GM20431 (cell line): ENCODE results near the gene TSHB.
"Not testable (repeated sequence)": the region's sequence is repeated elsewhere in the genome, so short reads cannot be mapped to it uniquely, and the experiment has no call there.

Experiments used
- in situ Hi-C: fragments of 300-500 bp; cut with MseI, MboI; formaldehyde crosslinking; loops from one replicate; pipeline ENCODE4 v1.15.0; 2020; ENCODE audit warnings: low sequenced_read_pairs; ENCODE audit not compliant: unreplicated experiment

Gene TSHB

GRCh38 chr1:115029526-115029925 lies at the start of gene TSHB:
TSHB (plus strand) TSS chr1:115029826; CDS start chr1:115033363, 3,537 bp downstream.
- in situ Hi-C loops, result no loop called here

DNA sequence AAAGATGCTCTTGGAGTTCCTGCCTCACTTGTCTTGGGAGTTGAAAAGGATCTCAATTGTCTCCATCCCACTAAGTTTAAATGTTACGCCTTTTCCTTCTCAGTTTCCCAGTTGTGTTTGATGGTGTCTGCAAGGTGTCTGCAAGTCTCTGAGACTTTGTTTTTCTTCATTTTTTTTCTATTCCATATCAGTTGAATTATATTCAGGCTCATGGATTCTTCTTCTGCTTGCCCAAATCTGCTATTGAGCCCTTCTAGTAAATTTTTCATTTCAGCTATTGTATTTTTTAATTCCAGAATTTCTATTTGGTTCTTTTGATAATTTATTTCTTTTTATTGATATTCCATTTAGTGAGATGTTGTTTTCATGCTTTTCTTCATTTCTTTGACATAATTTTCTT lies 47.4 kb upstream of the TSHB start:
- in situ Hi-C loops, result no loop called here

DNA sequence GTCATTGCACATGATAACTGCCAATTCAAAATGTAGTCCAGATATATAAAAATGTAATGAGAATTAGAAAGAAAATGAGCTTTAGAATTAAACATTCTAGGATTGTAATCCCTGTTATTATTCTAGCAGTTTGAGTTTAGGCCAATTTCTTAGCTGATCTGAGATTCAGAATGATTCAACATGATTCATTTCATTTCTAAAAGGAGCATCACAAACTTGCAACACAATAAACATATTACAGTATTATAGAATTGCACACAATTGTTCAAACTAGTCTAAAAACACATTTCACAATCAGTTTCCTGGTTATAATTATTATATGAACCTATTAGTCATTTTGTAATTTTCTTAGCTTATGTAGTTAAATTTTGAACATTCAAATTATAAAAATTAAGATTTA lies 43.3 kb upstream of the TSHB start:
- in situ Hi-C loops, result no loop called here

DNA sequence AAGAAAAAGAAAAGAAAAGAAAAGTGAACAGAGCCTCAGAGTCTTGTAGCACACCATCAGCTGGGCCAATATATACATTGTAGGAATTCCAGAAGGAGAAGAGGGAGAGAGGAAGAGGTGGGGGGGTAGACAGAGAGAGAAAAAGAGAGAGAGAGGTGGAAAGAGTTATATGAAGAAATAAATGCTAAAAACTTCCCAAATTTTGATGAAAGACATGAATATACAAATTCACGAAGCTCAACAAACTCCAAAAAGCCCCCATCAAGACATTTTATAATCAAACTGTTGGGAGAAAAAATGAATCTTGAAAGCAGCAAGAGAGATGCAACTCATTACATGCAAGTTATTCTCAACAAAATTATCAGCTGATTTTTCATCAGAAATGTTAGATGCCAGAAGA lies 41.5 kb upstream of the TSHB start:
- in situ Hi-C loops, result no loop called here

- in situ Hi-C loops, result no loop called here
These were observed 31.9 kb upstream of the TSHB start for GRCh38 chr1:114997510-114998289.

GRCh38 chr1:115006191-115006590 lies 23.4 kb upstream of the TSHB start:
- in situ Hi-C loops, result no loop called here

- in situ Hi-C loops, result no loop called here
These were observed 17.6 kb upstream of the TSHB start for GRCh38 chr1:115012006-115012405.

GRCh38 chr1:115012434-115012833 lies 17.2 kb upstream of the TSHB start:
- in situ Hi-C loops, result no loop called here

DNA sequence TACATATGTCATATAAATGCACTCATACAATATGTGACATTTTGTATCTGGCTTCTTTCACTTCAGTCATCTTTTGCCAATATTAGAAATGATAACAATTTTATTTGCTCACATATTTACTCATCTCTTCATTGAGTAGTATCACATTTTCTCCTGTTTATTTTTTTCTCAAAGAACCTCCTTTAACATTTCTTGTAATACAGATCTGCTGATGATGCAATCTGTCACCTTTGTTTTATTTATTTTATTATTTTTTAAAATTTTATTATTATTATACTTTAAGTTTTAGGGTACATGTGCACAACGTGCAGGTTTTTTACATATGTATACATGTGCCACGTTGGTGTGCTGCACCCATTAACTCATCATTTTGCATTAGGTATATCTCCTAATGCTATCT lies 15.8 kb upstream of the TSHB start:
- in situ Hi-C loops, result no loop called here

GRCh38 chr1:115019549-115019948 lies 10.1 kb upstream of the TSHB start:
- in situ Hi-C loops, result not testable (repeated sequence)

GRCh38 chr1:115021145-115021544 lies 8.5 kb upstream of the TSHB start:
- in situ Hi-C loops, result no loop called here

GRCh38 chr1:115023593-115023992 lies 6.0 kb upstream of the TSHB start:
- in situ Hi-C loops, result no loop called here

GRCh38 chr1:115031595-115031994 lies 2.0 kb downstream of the TSHB start:
- in situ Hi-C loops, result no loop called here

- in situ Hi-C loops, result no loop called here
These were observed 6.0 kb downstream of the TSHB start for GRCh38 chr1:115035652-115036051.

- in situ Hi-C loops, result no loop called here
These were observed 7.3 kb downstream of the TSHB start for GRCh38 chr1:115036814-115037507.

DNA sequence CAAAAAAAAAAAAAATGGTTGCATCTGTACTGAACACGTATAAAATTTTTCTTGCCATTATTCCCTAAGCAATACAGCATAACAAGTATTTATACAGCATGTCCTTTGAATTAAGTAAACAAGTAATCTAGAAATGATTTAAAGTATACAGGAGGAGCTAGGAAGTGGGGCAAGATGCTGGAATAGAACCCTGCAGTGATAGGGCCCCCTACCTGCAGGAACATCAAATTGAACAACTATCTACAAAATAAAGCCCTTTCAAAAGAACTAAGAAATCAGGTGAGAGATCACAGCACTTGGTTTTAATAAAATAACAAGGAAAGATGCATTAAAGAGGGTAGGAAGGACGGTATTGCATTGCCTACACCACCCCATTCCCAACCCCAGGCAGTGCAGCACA lies 10.9 kb downstream of the TSHB start:
- in situ Hi-C loops, result no loop called here

- in situ Hi-C loops, result no loop called here
These were observed 12.0 kb downstream of the TSHB start for GRCh38 chr1:115041654-115042053.

- in situ Hi-C loops, result no loop called here
These were observed 17.1 kb downstream of the TSHB start for GRCh38 chr1:115046751-115047150.

DNA sequence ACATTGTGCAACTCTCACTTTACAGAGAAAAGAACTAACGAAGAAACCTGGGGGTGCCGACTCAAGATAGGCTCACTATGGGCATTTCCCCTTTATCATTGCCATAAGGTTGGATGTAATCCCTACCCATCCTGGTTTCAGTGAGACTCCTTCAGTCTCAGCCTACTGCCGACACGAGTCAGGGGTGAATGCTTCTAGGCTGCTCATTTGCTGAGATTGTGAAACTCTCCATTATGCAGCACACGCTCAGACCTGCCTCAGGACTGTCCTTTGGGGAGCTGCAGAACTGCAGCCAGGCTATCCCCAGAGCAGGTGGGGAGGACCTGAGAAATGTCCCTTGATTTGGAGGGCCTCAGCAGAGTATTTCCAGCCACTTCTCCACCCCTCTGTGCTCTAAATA lies 22.2 kb downstream of the TSHB start:
- in situ Hi-C loops, result no loop called here

GRCh38 chr1:115052454-115053083 lies 22.9 kb downstream of the TSHB start:
- in situ Hi-C loops, result no loop called here

DNA sequence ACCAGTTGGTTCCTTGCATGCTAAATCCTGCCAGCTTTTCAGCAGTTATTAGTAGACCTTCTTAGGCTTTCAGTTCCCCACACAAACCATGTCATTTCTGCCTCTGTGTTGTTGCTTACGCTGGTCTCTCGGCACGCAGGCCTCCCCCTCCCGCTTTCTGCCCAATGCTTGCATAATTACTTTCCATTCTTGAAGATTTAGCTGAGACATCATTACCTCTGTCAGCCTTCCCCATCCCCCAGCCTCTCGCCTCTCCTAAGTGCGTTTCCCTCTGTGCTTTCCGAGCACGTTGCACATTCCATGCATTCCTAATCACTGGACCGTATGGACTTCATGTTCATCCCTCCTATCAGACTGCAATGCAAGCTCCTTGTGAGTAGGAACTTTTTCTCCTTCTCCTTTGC lies 26.8 kb downstream of the TSHB start:
- in situ Hi-C loops, result no loop called here
